ENCODE results near the gene OR5L2. TPM values are rescaled to one million over a fixed set of nuclear protein-coding genes. Genes with fewer than 3 reads are reported as not detected.

The OR5L2 gene
- not detected in 2 replicates for total RNA-seq

DNA sequence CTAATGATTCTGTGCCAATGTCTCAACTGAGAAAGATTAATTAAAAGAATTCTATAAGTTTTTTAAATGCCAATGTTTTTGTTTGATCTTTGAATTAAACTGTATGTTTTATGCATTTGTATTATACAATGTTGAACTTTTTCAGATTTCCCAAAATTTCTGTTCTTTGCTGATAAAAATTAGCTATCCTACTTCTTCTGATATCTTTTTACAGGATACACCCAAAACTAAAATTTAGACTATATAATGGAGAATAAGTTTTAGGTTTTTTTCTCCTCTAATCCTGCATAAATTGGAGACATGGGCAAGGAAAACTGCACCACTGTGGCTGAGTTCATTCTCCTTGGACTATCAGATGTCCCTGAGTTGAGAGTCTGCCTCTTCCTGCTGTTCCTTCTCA is at the start of gene OR5L2:
Gene OR5L2, plus strand, starts transcription at position 301 of the 400 bp plus-strand sequence. Its CDS starts 0 bp downstream, at position 301.

DNA sequence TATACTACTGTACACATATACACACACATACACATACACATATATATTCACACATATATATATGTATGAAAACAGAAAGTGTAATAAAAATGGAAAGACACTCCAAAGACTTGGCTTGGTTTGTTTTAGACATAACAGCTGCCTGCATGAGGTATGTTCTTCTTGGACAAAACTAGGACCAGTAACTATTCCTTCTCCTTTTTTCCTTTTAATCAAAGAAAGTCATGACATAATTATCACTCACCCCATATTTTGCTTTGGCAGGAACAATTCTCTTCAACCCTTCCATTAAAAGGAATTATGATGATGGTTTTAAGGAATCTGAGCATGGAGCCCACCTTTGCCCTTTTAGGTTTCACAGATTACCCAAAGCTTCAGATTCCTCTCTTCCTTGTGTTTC is 31.8 kb upstream of the OR5L2 start, which contains the start of gene OR5D14:
Gene OR5D14, plus strand, starts transcription at position 301 of the 400 bp plus-strand sequence. Its CDS starts 0 bp downstream, at position 301.

DNA sequence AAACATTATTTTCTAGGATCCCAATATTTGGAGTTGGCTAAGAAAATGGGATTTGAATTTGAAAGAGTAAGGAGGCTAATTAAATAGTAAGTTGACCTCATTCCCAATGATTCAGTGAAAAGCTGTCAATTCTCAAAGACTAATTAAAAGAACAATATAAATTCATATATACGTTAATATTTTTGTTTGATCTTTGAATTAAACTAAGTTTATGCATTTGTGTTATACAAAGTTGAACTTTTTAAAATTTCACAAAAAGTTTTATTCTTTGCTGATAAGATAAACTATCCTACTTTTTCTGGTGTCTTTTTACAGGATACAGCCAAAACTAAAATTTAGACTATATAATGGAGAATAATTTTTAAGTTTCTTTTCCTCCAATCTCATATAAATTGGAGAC is 16.0 kb upstream of the OR5L2 start, which contains the start of gene OR5L1:
Gene OR5L1, plus strand, starts transcription at position 301 of the 400 bp plus-strand sequence. CDS start 100 bp downstream, outside the sequence.

DNA sequence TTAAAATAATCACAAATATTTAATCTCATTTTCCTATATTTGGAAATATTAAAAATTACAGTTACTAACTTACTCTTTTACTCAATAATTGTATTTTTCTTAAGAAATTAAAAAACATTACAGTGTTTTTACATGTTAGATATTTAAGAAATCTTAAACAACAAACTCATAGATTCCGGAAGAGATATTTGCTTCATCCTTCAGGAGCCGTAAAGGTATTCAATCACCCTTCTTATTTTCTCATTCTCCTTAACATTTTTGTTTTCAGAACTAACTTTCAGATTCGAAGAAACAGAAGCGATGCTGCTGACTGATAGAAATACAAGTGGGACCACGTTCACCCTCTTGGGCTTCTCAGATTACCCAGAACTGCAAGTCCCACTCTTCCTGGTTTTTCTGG is 7.7 kb upstream of the OR5L2 start, which contains the start of gene OR5D18:
Gene OR5D18, plus strand, starts transcription at position 301 of the 400 bp plus-strand sequence. Its CDS starts 0 bp downstream, at position 301.

GRCh38 chr11:55838452-55838851 is 11.4 kb downstream of the OR5L2 start, which contains the start of gene OR5D16:
TSS of gene OR5D16 (plus strand) at chr11:55838752. CDS start at chr11:55838752, 0 bp downstream.

Other genes with a start within 250 kb of the OR5L2 start
- not detected in 2 replicates for gene OR4C11, start 219.6 kb upstream of the OR5L2 start, total RNA-seq
- gene OR4P4, start 192.1 kb upstream of the OR5L2 start, total RNA-seq: not detected in 2 replicates
- not detected in 2 replicates for gene OR4S2, start 178.9 kb upstream of the OR5L2 start, total RNA-seq
- not detected in 2 replicates for gene OR4C6, start 165.0 kb upstream of the OR5L2 start, total RNA-seq
- gene OR5D13, start 53.8 kb upstream of the OR5L2 start, total RNA-seq: not detected in 2 replicates
- not detected in 2 replicates for gene OR5D14, start 31.7 kb upstream of the OR5L2 start, total RNA-seq
- not detected in 2 replicates for gene OR5L1, start 15.9 kb upstream of the OR5L2 start, total RNA-seq
- gene OR5D18, start 7.6 kb upstream of the OR5L2 start, total RNA-seq: not detected in 2 replicates
- not detected in 2 replicates for gene OR5D16, start 11.5 kb downstream of the OR5L2 start, total RNA-seq
- gene TRIM51, start 56.1 kb downstream of the OR5L2 start, total RNA-seq: not detected in 2 replicates
- gene OR5W2, start 87.4 kb downstream of the OR5L2 start, total RNA-seq: not detected in 2 replicates
- gene OR5I1, start 109.2 kb downstream of the OR5L2 start, total RNA-seq: not detected in 2 replicates
- not detected in 2 replicates for gene OR10AG1, start 142.7 kb downstream of the OR5L2 start, total RNA-seq
- gene OR5F1, start 167.4 kb downstream of the OR5L2 start, total RNA-seq: not detected in 2 replicates
- not detected in 2 replicates for gene OR5AS1, start 200.4 kb downstream of the OR5L2 start, total RNA-seq

Measured in pericardium fibroblast (primary cell).